ENCODE measurements around the gene GAS7. TPM values are rescaled to one million over a fixed set of nuclear protein-coding genes. Genes with fewer than 3 reads are reported as not detected.

Gene GAS7
- total RNA-seq, 2 donors from 2014 or later = 0.35 to 2.9 TPM

GRCh38 chr17:9987779-9988585, 210.4 kb downstream of the GAS7 start:
- no peak for ATAC-seq
- no peaks in the 10 kb centered on the region for H3K36me3 Mint-ChIP-seq
- H3K9me3 Mint-ChIP-seq = peaks cover 4 to 9% of the 10 kb centered on the region in 2 donors
- H3K27ac Mint-ChIP-seq = no peak overlapping the region
- peak in 1 of 2 donors; percentile 28 for DNase-seq (ENCODE audit: low spot score in 2 of 2)

- no peak for DNase-seq (ENCODE audit: low spot score in 2 of 2)
- Mint-ChIP-seq H3K36me3 (no peaks in the 10 kb centered on the region), H3K27ac (no peak overlapping the region), H3K9me3 (peaks cover 4 to 5% of the 10 kb centered on the region in 2 donors)
- no peak for ATAC-seq
These were observed 211.5 kb downstream of the GAS7 start for GRCh38 chr17:9986754-9987382.

GRCh38 chr17:9985646-9986045, 212.8 kb downstream of the GAS7 start:
- no peaks in the 10 kb centered on the region for H3K36me3 Mint-ChIP-seq
- ATAC-seq (no peak), DNase-seq (ENCODE audit: low spot score in 2 of 2) (no peak)
- H3K27ac Mint-ChIP-seq = no peak overlapping the region
- peaks cover 4 to 5% of the 10 kb centered on the region in 2 donors for H3K9me3 Mint-ChIP-seq

GRCh38 chr17:9984768-9985167, 213.6 kb downstream of the GAS7 start:
- no peak for ATAC-seq

GRCh38 chr17:9982159-9982558, 216.2 kb downstream of the GAS7 start:
- H3K9me3 Mint-ChIP-seq = no peaks in the 10 kb centered on the region
- DNase-seq (ENCODE audit: low spot score in 2 of 2) = no peak
- ATAC-seq = no peak
- no peak overlapping the region for H3K27ac Mint-ChIP-seq
- H3K36me3 Mint-ChIP-seq = no peaks in the 10 kb centered on the region

More at GRCh38 chr17:9984768-9985167, 213.6 kb downstream of the GAS7 start:
- Mint-ChIP-seq H3K36me3 (no peaks in the 10 kb centered on the region), H3K9me3 (peaks cover 4 to 5% of the 10 kb centered on the region in 2 donors), H3K27ac (no peak overlapping the region)
- DNase-seq (ENCODE audit: low spot score in 2 of 2) = no peak

GRCh38 chr17:9981344-9981915, 217.0 kb downstream of the GAS7 start:
- DNase-seq (ENCODE audit: low spot score in 2 of 2) (no peak), ATAC-seq (no peak)
- H3K36me3 Mint-ChIP-seq = no peaks in the 10 kb centered on the region
- no peak overlapping the region for H3K27ac Mint-ChIP-seq
- H3K9me3 Mint-ChIP-seq = no peaks in the 10 kb centered on the region

- Mint-ChIP-seq H3K36me3 (no peaks in the 10 kb centered on the region), H3K9me3 (no peaks in the 10 kb centered on the region), H3K27ac (no peak overlapping the region)
- no peak for ATAC-seq
- DNase-seq (ENCODE audit: low spot score in 2 of 2) = no peak
These were observed 218.9 kb downstream of the GAS7 start for GRCh38 chr17:9979463-9979995.

- Mint-ChIP-seq H3K27ac (no peak overlapping the region), H3K36me3 (no peaks in the 10 kb centered on the region), H3K9me3 (no peaks in the 10 kb centered on the region)
- DNase-seq (ENCODE audit: low spot score in 2 of 2) (no peak), ATAC-seq (peak; percentile 52 to 80)
These were observed 221.2 kb downstream of the GAS7 start for GRCh38 chr17:9977180-9977575.

- no peak for ATAC-seq
- Mint-ChIP-seq H3K9me3 (no peaks in the 10 kb centered on the region), H3K36me3 (no peaks in the 10 kb centered on the region), H3K27ac (peak overlapping the region in 1 of 2 donors; percentile 22)
- no peak for DNase-seq (ENCODE audit: low spot score in 2 of 2)
These were observed 221.9 kb downstream of the GAS7 start for GRCh38 chr17:9976283-9977179.

GRCh38 chr17:9974448-9975381, 223.7 kb downstream of the GAS7 start:
- no peaks in the 10 kb centered on the region for H3K9me3 Mint-ChIP-seq
- no peak for DNase-seq (ENCODE audit: low spot score in 2 of 2)
- no peak for ATAC-seq
- H3K36me3 Mint-ChIP-seq = no peaks in the 10 kb centered on the region
- H3K27ac Mint-ChIP-seq = no peak overlapping the region

GRCh38 chr17:9973669-9974447, 224.5 kb downstream of the GAS7 start:
- no peak for DNase-seq (ENCODE audit: low spot score in 2 of 2)
- no peak for ATAC-seq
- Mint-ChIP-seq H3K36me3 (no peaks in the 10 kb centered on the region), H3K27ac (peak overlapping the region in 1 of 2 donors; percentile 32), H3K9me3 (no peaks in the 10 kb centered on the region)

- ATAC-seq = no peak
- no peaks in the 10 kb centered on the region for H3K36me3 Mint-ChIP-seq
These were observed 226.4 kb downstream of the GAS7 start for GRCh38 chr17:9971991-9972390.

GRCh38 chr17:9969301-9969935, 229.0 kb downstream of the GAS7 start:
- ATAC-seq = no peak
- Mint-ChIP-seq H3K9me3 (no peaks in the 10 kb centered on the region), H3K36me3 (no peaks in the 10 kb centered on the region), H3K27ac (no peak overlapping the region)
- no peak for DNase-seq (ENCODE audit: low spot score in 2 of 2)

More at GRCh38 chr17:9971991-9972390, 226.4 kb downstream of the GAS7 start:
- Mint-ChIP-seq H3K27ac (peak overlapping the region in 1 of 2 donors; percentile 53), H3K9me3 (no peaks in the 10 kb centered on the region)
- no peak for DNase-seq (ENCODE audit: low spot score in 2 of 2)

GRCh38 chr17:9968881-9969280, 229.5 kb downstream of the GAS7 start:
- no peak overlapping the region for H3K27ac Mint-ChIP-seq
- no peak for DNase-seq (ENCODE audit: low spot score in 2 of 2)
- H3K9me3 Mint-ChIP-seq = no peaks in the 10 kb centered on the region
- ATAC-seq = no peak
- H3K36me3 Mint-ChIP-seq = no peaks in the 10 kb centered on the region

Measured in activated naive CD4-positive, alpha-beta T cell treated with anti-CD3 and anti-CD28 coated beads, Interleukin-2, amount 50 U/mL, for 72 hours (primary cell).